Hepatocyte (in vitro differentiated cells): ENCODE results near the gene PYGO1.

Experiments
- CTCF ChIP-seq: fragments of 200-600 bp; sonication (generic); IDR thresholded peaks from 2 replicates; pipeline ENCODE4 v1.5.1; 2016; ENCODE audit warnings: antibody characterized with exemption, mild to moderate bottlenecking; ENCODE audit not compliant: poor library complexity
- EZH2 ChIP-seq: fragments of 200-600 bp; sonication (generic); IDR thresholded peaks from 2 replicates; pipeline ENCODE4 v1.6.1; 2016; ENCODE audit warnings: antibody characterized with exemption, mild to moderate bottlenecking, borderline replicate concordance

DNA sequence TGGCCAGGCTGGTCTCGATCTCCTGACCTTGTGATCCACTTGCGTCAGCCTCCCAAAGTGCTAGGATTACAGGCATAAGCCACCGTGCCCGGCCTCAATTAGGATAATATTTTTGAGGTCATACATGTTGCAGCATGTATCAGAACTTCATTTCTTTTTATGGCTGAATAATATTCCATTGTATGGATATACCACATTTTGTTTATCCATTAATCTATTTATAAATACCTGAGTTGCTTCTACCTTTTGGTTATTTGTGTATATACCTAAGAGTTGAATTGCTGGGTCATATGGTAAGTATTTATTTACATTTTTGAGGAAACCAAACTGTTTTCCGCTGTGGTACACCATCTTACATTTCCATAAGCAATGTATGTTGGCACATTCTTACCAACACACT lies 18.1 kb upstream of the PYGO1 start:
- TF ChIP-seq EZH2 = no peak
- no peak for TF ChIP-seq CTCF
